Measurements from ENCODE around the gene SFTPB. TPM values are rescaled to one million over a fixed set of nuclear protein-coding genes. Genes with fewer than 3 reads are reported as not detected.

SFTPB gene
- total RNA-seq, 1 experiment from 2014 or later, result not detected

- TF ChIP-seq CTCF (conservative IDR thresholded peaks at IDR 0.05) (peak; percentile 86), EZH2 (IDR thresholded peaks at IDR 0.05; ENCODE audit: low read depth) (no peak)
- Histone ChIP-seq H3K27ac (peak overlapping the region; percentile 95), H3K4me1 (replicated peaks; ENCODE audit: insufficient read depth) (peaks cover 46% of the 10 kb centered on the region), H3K4me3 (no peak overlapping the region), H3K9me2 (ENCODE audit: insufficient read depth) (no peaks in the 10 kb centered on the region), H2AFZ (no peak overlapping the region), H3K36me3 (ENCODE audit: low read depth) (no peaks in the 10 kb centered on the region), H3K79me2 (ENCODE audit: low read depth) (no peaks in the 10 kb centered on the region), H4K20me1 (ENCODE audit: insufficient read depth) (no peaks in the 10 kb centered on the region), H3K9me3 (ENCODE audit: insufficient read depth, low read depth) (no peaks in the 10 kb centered on the region), H3K4me2 (peak overlapping the region; percentile 27; the same call in 1 of the 2 replicates), H3F3A (ENCODE audit: insufficient read depth, low read depth) (peaks cover 19% of the 10 kb centered on the region), H3K27me3 (ENCODE audit: insufficient read depth, low read depth) (no peaks in the 10 kb centered on the region)
- CTCF ChIA-PET, result interaction anchor here (0.6 to 3.4 kb wide), 6 partner anchors 25 to 108 kb away, joined by 3 to 28 read pairs (median 3); no protein-coding TSS in a partner anchor
- intact Hi-C loops (cut with micrococcal nuclease; ENCODE audit: unreplicated experiment), result loop anchor here (1.0 to 5.0 kb wide), 3 partner anchors 28 to 295 kb away; partner anchors contain the start of gene CAPG
- BruUV-seq (replicated peaks), result no TSS peak
- DNase-seq, result peak; percentile 64 to 94
- POLR2A ChIA-PET (ENCODE audit: unreplicated experiment), result no interaction called here
Measured at GRCh38 chr2:85707304-85707703, 39.3 kb upstream of the SFTPB start.

- H3K9me2 ChIP-seq (ENCODE audit: insufficient read depth), result no peaks in the 10 kb centered on the region
- POLR2A ChIA-PET (ENCODE audit: unreplicated experiment), result no interaction called here
- H3K27ac ChIP-seq, result peak overlapping the region; percentile 95
- CTCF ChIA-PET, result interaction anchor here (0.6 to 3.4 kb wide), 4 partner anchors 24 to 398 kb away, joined by 3 to 28 read pairs (median 3); no protein-coding TSS in a partner anchor
- no TSS peak for BruUV-seq (replicated peaks)
- no peaks in the 10 kb centered on the region for H3K27me3 ChIP-seq (ENCODE audit: insufficient read depth, low read depth)
- H3F3A ChIP-seq (ENCODE audit: insufficient read depth, low read depth), result peaks cover 23% of the 10 kb centered on the region
- H4K20me1 ChIP-seq (ENCODE audit: insufficient read depth), result no peaks in the 10 kb centered on the region
- H3K9me3 ChIP-seq (ENCODE audit: insufficient read depth, low read depth), result no peaks in the 10 kb centered on the region
- TF ChIP-seq EZH2 (IDR thresholded peaks at IDR 0.05; ENCODE audit: low read depth) (no peak), CTCF (conservative IDR thresholded peaks at IDR 0.05) (no peak)
- peaks cover 52% of the 10 kb centered on the region for H3K4me1 ChIP-seq (replicated peaks; ENCODE audit: insufficient read depth)
- no peak overlapping the region for H3K4me3 ChIP-seq
- intact Hi-C loops (cut with micrococcal nuclease; ENCODE audit: unreplicated experiment), result loop anchor here (1.0 to 5.0 kb wide), 3 partner anchors 27 to 294 kb away; partner anchors contain the start of gene CAPG
- no peak overlapping the region for H2AFZ ChIP-seq
- DNase-seq, result no peak
- no peaks in the 10 kb centered on the region for H3K36me3 ChIP-seq (ENCODE audit: low read depth)
- H3K4me2 ChIP-seq, result peak overlapping the region; percentile 64; the same call in 1 of the 2 replicates
- no peaks in the 10 kb centered on the region for H3K79me2 ChIP-seq (ENCODE audit: low read depth)
Measured at GRCh38 chr2:85706599-85707296, 38.7 kb upstream of the SFTPB start.

- POLR2A ChIA-PET (ENCODE audit: unreplicated experiment), result no interaction called here
- intact Hi-C loops (cut with micrococcal nuclease; ENCODE audit: unreplicated experiment), result loop anchor here (2.0 to 5.0 kb wide), 2 partner anchors 69 to 294 kb away; partner anchors contain the start of gene CAPG
- Histone ChIP-seq H3K27ac (peak overlapping the region; percentile 95), H2AFZ (no peak overlapping the region), H3K4me2 (peak overlapping the region; percentile 64), H3K4me3 (0 out of 2 replicates have a peak overlapping the region, but pooled peaks have one; percentile 17), H4K20me1 (ENCODE audit: insufficient read depth) (no peaks in the 10 kb centered on the region), H3K4me1 (replicated peaks; ENCODE audit: insufficient read depth) (peaks cover 54% of the 10 kb centered on the region), H3K27me3 (ENCODE audit: insufficient read depth, low read depth) (no peaks in the 10 kb centered on the region), H3K36me3 (ENCODE audit: low read depth) (no peaks in the 10 kb centered on the region), H3K9me3 (ENCODE audit: insufficient read depth, low read depth) (no peaks in the 10 kb centered on the region), H3F3A (ENCODE audit: insufficient read depth, low read depth) (peaks cover 28% of the 10 kb centered on the region), H3K79me2 (ENCODE audit: low read depth) (no peaks in the 10 kb centered on the region), H3K9me2 (ENCODE audit: insufficient read depth) (no peaks in the 10 kb centered on the region)
- TF ChIP-seq CTCF (conservative IDR thresholded peaks at IDR 0.05) (no peak), EZH2 (IDR thresholded peaks at IDR 0.05; ENCODE audit: low read depth) (no peak)
- DNase-seq, result no peak
- no TSS peak for BruUV-seq (replicated peaks)
- CTCF ChIA-PET, result interaction anchor here (3.4 kb wide), 1 partner anchor 27 kb away, joined by 28 read pairs; no protein-coding TSS in a partner anchor
Measured at GRCh38 chr2:85706063-85706462, 38.1 kb upstream of the SFTPB start.

Data from PC-9 (cell line).